ENCODE data around the gene COA1. TPM values are rescaled to one million over a fixed set of nuclear protein-coding genes. Genes with fewer than 3 reads are reported as not detected.

The COA1 gene
- total and polyA plus RNA-seq, 9 of the 15 experiments (the other 6 are each of a cell fraction or from before 2014, with no cell fraction given) = 98.9 to 463 (median 181) TPM

DNA sequence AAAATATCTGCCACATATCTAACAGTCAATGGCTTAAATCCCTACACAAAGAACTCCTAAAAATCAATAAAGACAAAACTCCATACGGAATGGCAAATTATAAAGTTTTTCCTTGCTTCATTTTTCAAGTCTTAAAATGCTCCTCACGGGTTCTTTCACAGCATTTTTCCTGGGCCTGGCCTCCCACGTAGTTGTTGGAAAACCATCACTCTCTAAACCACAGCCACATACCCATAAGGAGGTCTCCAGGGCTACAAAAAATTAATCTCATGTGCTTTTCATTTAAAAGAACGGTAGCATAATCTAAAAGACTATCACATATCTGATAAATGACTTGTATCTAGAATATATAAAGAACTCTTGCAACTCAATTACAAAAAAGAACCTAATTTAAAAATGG, 2.9 kb downstream of the COA1 start (continued):
- TF ChIP-seq, protein P1, sequence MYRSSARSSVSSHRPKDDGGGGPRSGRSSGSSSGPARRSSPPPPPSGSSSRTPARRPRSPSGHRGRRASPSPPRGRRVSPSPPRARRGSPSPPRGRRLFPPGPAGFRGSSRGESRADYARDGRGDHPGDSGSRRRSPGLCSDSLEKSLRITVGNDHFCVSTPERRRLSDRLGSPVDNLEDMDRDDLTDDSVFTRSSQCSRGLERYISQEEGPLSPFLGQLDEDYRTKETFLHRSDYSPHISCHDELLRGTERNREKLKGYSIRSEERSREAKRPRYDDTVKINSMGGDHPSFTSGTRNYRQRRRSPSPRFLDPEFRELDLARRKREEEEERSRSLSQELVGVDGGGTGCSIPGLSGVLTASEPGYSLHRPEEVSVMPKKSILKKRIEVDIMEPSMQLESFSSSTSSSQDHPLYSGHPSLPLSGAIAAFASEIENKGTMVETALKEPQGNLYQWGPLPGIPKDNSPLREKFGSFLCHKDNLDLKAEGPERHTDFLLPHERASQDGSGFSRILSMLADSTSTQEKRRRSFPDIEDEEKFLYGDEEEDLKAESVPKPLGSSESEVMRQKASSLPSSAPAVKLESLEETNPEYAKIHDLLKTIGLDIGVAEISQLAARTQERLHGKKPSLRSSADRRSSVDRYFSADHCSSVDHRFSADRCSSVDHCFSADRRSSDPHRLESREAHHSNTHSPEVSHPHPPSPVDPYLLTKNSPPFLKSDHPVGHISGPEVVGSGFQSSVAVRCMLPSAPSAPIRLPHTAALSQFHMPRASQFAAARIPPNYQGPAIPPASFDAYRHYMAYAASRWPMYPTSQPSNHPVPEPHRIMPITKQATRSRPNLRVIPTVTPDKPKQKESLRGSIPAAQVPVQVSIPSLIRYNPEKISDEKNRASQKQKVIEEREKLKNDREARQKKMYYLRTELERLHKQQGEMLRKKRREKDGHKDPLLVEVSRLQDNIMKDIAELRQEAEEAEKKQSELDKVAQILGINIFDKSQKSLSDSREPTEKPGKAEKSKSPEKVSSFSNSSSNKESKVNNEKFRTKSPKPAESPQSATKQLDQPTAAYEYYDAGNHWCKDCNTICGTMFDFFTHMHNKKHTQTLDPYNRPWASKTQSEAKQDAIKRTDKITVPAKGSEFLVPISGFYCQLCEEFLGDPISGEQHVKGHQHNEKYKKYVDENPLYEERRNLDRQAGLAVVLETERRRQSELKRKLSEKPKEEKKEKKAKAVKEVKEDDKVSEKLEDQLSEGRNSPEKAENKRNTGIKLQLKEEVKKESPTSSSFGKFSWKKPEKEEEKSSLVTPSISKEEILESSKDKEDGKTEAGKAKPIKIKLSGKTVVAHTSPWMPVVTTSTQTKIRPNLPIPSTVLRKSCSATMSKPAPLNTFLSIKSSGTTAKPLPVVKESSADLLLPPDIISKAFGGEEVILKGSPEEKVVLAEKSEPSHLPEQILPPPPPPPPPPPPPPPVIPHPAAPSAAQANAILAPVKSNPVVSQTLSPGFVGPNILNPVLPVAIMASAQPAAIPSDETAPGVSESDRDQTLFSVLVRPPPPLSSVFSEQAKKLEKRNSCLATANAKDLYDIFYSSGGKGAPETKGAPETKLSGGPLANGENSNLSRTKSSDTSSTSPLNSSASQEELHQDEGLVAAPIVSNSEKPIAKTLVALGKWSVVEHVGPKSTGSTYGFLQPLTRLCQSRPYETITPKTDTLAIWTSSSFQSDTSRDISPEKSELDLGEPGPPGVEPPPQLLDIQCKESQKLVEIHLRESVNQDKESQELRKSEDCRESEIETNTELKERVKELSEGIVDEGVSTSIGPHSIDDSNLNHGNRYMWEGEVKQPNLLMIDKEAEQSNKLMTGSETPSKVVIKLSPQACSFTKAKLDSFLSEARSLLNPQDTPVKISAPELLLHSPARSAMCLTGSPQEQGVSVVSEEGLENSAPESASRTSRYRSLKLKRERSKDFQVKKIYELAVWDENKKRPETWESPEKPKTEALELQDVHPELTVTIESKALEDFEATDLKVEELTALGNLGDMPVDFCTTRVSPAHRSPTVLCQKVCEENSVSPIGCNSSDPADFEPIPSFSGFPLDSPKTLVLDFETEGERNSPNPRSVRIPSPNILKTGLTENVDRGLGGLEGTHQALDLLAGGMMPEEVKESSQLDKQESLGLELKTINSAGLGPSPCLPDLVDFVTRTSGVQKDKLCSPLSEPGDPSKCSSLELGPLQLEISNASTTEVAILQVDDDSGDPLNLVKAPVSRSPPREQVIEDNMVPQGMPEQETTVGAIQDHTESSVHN (IDR thresholded peaks at IDR 0.05; ENCODE audit: borderline replicate concordance in 1 of 2, low read depth in 1 of 2) = no peak
- TF ChIP-seq BRCA1 (IDR thresholded peaks at IDR 0.05) = no peak
- no peak for TF ChIP-seq BRCA1 (CRISPR knock-in tag; IDR thresholded peaks at IDR 0.05)
- TF ChIP-seq ZNF311 (CRISPR knock-in tag; IDR thresholded peaks at IDR 0.05) = no peak
- no peak for TF ChIP-seq XRCC3 (IDR thresholded peaks at IDR 0.05)
- TF ChIP-seq GATA2 (CRISPR knock-in tag; IDR thresholded peaks at IDR 0.05) = no peak
- TF ChIP-seq, protein P2, sequence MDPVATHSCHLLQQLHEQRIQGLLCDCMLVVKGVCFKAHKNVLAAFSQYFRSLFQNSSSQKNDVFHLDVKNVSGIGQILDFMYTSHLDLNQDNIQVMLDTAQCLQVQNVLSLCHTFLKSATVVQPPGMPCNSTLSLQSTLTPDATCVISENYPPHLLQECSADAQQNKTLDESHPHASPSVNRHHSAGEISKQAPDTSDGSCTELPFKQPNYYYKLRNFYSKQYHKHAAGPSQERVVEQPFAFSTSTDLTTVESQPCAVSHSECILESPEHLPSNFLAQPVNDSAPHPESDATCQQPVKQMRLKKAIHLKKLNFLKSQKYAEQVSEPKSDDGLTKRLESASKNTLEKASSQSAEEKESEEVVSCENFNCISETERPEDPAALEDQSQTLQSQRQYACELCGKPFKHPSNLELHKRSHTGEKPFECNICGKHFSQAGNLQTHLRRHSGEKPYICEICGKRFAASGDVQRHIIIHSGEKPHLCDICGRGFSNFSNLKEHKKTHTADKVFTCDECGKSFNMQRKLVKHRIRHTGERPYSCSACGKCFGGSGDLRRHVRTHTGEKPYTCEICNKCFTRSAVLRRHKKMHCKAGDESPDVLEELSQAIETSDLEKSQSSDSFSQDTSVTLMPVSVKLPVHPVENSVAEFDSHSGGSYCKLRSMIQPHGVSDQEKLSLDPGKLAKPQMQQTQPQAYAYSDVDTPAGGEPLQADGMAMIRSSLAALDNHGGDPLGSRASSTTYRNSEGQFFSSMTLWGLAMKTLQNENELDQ (CRISPR knock-in tag; IDR thresholded peaks at IDR 0.05; ENCODE audit: borderline replicate concordance) = no peak
- TF ChIP-seq, protein P3, sequence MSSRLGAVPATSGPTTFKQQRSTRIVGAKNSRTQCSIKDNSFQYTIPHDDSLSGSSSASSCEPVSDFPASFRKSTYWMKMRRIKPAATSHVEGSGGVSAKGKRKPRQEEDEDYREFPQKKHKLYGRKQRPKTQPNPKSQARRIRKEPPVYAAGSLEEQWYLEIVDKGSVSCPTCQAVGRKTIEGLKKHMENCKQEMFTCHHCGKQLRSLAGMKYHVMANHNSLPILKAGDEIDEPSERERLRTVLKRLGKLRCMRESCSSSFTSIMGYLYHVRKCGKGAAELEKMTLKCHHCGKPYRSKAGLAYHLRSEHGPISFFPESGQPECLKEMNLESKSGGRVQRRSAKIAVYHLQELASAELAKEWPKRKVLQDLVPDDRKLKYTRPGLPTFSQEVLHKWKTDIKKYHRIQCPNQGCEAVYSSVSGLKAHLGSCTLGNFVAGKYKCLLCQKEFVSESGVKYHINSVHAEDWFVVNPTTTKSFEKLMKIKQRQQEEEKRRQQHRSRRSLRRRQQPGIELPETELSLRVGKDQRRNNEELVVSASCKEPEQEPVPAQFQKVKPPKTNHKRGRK (tag; IDR thresholded peaks at IDR 0.05) = no peak
